Fibroblast of peridontal ligament (primary cell): ENCODE measurements around the gene RAPGEF4.

ENCODE experiments used
- DNase-seq: peaks from one replicate; pipeline ENCODE4 v3.0.0-alpha.2; 2010; ENCODE audit errors: extremely low read depth

Gene RAPGEF4

DNA sequence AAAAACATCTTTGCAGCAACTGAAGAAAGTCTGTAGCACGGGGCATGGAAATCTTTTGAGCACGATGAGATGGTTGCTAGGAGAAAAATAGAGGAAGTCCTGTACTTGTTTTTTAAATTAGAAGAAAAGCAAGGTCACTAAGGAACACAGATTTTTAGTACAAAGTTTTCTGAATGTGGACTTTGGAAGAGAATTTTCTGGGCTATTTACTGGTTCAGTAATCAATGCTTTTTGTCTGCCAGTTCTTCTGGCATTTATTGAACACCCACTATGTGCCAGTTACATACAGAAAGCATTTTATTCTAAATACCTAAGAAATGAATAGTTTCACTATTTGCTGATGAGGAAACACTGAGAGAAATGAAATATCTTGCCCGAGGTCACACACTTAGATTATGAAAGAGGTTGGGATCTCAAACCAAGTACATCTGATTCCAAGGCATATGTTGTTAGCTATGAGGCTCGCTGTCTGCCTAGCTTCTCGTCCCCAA lies 324.4 kb downstream of the RAPGEF4 start:
- peak; percentile 88 for DNase-seq

DNA sequence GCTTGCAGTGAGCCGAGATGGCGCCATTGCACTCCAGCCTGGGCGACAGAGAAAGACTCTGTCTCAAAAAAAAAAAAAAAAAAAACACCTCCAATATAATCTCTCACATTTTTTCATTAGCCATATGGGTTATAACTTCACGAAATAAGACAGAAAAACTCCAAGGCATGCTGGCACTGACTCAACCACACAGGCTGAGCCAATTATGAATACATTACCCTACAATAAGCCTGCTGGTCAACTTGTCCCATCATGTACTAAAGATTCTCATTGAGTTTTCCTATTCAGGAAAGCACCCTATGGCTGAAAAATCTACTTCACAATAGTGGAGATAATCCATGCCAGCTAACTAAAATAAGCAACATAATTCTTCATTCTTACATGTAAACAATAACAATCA lies 327.2 kb downstream of the RAPGEF4 start:
- peak; percentile 58 for DNase-seq

DNA sequence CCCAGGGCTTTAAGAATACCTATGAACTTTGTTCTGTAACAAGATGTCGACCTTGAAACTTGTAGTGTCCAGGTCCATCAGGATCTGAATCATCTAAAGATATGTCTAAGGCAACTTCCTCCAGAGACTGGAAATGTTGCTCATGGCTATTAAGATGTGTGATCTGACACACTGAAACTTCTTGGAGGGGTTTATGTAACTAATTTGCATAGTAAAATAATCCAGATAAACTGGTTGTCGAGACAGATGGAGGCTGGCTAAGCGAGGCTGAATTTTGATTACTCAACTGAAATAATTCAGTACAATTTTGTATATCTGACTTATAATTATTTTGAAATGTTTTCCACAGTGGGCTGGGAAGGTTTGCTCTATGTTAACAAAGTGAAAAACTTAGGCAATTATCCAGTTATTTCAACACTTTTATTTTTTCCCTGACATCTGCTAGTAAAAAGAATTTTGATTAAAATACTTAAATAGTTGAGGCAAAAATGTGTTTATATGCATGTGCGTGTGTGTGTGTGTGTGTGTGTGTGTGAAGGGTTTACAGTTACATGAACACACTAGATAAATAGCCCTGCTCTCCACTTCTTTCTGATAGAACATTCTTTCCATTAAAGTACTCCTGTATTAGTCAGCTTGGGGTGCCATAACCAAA lies 328.6 kb downstream of the RAPGEF4 start:
- DNase-seq = peak; percentile 86

DNA sequence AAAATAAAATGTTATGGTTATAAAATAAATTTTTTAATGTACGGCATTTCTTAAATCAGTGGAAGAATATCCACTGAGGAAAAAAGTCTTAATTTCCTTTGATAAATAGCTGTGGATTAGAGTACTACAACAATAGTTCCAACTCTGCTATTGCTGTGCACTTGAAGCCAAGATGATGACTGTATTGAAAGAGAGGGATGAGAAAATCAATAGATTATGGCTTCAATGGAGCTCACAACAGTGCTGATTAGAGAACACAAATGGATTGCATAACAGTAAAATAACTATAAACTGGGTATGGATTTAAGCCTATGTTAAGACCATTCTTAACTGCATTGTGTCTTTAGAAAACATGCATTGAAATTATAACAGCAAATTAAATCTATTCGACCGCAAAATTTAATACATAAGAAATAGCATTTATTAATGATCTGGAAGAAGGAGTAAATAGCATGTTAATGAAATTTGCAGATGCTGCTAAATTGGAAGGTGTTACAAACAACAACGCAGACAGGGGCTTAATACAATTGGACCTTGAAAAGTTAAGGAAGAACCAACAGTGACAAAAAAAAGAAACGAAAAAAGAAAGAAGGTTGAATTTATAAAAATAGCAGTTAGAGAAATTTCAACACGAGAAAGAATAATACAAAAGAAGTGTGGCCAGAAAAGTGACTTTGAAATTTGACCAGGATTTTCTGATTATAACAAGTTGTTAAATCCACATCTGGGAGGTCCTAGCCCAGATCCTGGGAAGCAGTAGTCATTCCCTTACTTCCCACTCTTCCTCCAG lies 331.4 kb downstream of the RAPGEF4 start:
- DNase-seq = no peak

DNA sequence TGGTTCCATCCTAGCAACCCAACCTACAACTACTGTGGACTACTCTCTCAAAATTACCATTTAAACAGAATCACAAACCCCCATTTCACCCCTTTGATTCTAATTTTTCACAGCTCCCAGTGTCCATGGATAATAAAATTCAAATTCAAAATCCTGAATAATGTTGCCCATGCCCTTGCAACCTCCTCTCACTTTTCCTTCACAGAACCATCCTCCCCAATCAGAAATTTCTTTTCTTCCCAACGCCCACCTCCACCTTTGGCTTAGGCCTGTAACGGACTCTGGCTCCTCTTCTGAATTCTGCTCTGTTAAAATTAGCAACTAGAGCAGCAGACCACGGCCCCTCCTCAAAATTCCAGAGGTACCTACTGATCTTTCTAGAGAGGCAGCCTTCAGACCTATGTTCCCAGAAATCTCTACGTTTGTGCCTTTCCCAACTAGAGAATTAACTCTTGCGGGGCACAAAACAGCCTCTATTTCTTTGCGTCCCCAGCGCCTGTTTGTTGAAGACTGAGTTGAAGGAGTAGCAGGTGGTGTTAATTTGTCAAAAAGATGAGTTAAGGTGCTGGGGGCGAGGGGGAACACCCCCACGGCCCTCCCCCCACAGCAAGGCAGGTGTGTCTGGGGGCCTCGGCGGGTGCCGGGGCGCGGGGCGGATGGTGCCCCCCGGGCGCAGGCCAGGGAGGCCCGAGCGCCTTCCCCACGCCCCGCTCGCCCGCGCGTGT lies 339.6 kb downstream of the RAPGEF4 start:
- no peak for DNase-seq

DNA sequence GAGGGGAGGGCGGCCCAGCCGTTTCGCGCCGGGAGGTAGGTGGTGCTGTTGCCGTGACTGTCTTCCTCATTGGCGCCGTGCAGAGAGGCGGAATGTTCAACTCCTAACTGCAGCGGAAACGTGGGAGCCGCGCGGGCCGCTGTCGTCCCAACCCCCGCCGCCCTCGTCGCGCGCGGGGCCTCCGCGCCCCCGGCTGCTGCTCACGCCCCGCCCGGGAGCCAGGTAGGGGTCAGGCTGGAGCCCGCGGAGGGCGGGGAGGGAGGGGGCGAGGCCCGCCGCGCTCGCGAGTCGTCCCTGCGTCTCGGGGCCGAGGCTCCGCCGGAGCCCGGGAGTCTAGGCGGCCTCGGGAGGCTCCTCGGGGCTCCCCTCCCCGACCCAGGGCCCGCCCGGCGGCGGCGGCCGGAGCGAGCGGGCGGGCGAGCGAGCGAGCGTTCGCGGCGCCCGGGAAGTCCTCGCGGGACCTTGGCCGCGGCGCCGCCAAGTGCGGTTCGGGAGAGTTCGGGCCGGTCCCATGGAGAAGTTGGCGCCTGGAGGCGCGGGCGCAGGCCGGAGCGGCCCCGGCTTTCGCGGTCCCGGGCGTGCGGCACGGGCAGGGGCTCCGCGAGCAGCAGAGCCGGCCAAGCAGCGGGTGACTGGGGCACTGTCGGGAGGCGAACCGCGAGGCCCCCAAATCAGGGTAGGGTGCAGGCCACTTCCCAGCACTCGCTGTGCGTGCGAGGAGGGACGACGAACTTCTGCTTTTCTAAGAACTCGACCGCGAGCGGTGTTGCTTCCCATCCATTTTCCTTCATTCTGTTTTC lies 340.3 kb downstream of the RAPGEF4 start, which contains the start of gene MAP3K20:
TSS of gene MAP3K20 (plus strand) at position 66 of the 800 bp plus-strand sequence. CDS start 15,186 bp downstream, outside the sequence.
- DNase-seq = peak; percentile 76

DNA sequence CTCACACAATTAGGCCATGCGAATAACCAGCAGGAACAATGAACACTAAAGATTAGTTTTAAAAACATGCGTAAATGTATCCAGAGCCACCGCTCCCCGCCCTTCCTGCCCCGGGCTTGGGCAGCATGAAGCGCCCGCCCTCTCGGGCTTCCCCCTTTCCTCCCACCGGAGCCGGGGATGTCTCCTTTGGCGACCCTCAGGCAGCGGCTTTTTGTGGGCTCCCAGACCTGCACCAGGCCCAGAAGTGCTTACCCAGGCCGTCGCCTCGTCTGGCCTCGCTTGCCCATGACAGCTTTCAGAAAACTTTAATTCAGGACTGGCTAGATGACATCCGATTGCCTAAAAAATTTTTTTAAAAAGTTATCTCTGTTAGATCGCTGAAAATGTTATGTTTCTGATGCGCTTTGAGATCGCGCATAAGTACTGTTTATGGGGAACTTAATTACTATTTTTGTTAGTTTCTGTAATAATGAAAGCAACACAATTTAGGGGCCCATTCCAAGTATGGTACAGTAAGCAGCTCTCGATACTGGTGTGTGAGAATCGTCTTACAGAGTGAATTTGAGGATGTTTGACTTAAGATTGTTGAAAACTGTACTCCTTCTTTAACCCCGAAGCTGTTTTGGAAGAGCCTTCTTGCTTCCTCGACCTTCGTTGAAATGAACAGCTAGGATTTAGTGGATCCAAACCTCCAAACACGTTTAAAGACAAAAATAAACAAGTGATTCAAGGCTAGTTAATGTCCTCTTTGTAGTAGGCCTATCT lies 341.1 kb downstream of the RAPGEF4 start:
- peak; percentile 77 for DNase-seq

DNA sequence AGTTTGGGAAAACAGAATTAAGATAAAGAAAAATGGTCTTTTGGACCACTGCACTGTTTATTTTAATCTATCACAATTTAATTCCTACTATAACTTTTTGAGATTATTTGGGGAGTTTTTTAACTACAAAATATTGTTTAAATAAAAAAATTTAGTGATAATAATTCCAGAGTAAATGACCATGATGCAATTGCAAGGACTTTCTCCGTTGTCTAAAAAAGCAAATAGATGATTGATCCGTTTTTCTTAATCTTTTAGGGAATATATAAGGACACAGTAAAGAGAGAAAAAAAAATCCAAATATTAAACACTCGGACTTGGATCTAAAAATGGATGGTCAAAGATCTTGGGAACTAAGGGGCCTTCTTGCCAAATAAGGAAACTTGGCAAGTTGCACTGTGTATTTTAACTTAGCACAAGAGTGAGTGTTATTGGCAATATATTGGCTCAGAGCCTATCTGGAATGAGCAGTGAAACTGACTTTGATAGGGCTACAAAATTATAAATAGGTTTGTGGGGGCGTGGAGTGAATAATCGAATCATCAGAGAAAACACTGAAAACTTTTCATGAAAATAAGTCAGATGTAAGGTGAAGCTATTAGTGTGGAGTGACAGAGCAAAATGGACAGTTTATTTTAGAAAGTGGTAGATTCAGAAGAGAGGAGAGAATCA lies 342.0 kb downstream of the RAPGEF4 start:
- peak; percentile 90 for DNase-seq

DNA sequence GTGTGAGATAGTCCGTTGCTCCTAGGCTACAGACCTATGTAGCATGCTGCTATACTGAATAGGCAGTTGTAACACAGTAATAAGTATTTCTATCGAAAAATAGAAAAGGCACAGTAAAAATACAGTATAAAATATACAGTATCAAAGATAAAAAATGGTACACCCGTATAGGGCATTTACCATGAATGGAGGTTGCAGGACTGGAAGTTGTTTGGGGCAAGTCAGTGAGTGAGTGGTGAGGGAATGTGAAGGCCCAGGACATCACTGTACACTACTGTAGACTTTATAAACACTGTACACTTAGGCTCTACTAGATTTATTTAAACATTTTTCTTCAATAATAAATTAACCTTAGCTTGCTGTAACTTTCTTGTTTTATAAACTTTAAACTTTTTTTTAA lies 343.5 kb downstream of the RAPGEF4 start:
- no peak for DNase-seq

DNA sequence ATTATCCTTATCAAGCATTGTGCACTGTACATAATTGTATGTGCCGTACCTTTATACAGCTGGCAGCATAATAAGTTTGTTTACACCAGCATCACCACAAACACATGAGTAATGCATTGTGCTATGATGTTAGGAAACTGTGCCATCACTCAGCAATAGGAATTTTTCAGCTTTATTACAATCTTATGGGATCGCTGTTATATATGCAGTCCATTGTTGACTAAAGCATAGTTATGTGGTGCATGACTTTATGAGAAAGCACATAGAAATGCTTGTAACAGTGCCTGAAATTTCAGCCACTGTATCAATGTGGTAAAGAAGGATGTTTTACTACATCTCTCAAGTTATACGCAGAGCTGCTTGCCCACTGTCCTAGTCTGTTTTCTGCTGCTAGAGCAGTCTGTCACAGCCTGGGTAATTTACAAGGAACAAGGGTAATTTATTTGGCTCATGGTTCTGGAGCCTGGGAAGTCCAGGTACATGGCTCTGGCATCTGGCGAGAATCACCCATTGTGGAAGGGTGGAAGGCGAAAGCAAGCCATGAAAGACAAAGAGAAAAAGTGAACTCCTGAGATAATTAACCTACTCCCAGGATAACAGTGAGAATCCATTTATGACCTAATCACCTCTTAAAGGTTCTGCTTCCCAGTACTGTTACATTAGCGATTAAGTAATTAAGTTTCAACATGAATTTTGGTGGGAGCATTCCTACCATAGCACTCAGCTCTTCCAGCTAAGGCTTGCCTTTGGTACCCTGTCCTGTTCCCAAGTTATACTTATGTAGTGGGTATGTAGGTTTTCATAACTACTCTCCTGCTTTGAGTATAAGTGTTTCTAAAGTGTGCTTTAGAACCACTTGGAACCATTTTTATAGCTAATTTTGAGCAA lies 344.6 kb downstream of the RAPGEF4 start:
- DNase-seq = peak; percentile 99

DNA sequence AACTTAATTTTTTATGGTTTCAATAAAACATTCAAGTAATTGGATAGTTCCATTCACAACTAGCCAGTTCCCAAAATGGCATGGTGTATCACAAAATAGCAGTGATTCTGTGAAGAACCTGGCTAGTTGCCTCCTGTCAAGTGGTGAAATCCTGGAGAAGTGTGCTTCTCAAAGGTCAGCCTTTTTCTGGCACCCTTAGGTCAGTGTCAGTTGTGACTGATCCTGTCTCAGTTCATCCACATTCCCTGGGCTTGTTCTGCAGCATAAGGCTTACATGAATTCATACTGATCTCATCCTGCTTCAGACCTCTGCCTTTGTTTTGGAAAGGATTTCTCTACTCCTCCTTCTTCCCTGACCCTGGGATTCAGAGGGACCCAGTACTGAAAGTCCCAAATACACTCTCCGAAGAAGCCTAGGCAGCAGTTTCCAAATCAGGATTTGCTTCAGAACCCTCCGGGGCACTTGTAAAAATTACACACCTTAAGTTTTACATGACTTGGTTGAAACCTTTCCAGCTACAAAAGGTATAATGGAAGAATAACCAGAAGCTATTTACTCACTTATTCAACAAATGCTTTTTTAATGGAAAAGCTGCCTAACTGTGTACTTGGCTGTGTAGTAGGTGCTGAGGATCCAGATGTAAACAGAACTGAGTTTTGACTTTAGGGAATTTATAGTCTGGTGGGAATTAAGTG lies 351.0 kb downstream of the RAPGEF4 start:
- peak; percentile 51 for DNase-seq

DNA sequence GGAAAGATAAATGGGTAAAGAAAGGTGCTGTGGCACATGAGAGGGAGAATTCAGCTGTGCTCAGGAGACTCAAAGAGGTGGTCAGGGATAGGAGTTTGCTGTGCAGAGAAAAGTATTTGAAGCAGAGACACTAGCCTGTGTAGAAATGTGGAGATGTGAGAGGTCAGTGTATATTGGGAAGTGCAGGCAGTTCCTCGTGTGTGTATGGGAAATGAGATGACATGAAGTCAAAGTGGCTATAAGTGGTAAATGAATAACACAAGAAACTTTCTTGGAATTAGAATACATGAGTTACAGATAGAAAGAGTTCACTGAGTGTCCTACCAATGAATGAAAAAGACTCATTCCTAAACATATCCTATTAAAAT lies 351.6 kb downstream of the RAPGEF4 start:
- DNase-seq = peak; percentile 60

DNA sequence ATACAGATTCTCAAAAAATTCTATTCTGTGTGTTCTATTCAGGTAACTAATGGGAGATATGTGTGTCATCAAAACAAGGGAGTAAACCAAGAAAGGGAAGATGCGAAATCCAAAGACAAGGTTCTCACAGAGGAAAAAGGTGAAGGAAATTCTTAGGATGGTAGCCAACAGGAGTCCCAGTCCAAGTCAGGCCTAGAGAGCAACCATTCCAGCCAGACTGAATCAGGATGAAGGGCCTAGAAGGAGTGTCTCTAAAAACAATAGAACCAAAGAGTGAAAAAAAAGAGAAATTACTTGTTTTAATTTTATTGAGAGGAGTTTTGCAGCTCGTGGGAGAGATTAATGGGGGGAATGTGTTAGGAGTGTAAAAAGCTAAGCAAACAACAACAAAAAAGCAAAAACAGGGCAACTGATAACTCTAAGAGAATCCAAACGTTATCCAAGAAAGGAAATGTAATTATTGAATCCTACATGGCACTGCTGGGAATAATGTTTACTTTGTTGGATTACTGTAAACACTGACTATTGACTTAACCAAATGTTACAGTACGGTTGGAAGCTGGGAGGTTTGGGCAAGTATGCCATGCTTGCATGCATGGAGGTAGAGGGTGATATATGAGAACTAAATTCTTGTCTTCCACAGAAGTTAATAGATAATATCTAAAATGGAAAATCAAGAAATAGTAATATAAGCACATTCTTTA lies 352.3 kb downstream of the RAPGEF4 start:
- no peak for DNase-seq

DNA sequence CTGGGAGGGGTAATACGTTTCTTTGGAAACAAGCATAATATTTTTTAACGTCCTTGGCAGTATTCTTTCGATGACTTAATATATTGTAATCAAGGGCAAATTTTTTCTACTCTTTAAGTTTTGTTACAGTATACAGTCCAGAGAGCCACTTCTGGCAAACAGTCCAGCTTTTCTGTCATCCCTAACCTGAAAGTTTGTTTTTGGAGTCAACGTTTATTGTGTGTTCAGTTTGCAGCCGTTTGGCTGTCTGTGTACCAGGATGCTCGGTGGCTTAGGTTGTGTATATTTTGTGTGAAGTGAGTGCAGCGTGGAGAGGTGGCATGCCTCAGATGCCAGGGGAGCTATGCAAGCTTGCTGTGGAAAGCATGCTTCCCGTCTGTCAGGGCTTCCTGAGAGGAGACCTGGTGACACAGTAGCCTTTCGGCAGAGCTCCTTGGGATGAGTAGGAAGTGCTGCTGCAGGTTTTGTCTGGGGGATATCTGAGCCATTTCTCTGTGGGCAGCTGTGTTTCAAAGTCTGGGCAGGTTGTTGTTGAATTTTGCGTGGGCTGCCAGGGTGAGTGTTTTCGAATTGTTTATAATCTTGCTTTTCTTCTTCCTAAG lies 354.7 kb downstream of the RAPGEF4 start:
- peak; percentile 85 for DNase-seq

DNA sequence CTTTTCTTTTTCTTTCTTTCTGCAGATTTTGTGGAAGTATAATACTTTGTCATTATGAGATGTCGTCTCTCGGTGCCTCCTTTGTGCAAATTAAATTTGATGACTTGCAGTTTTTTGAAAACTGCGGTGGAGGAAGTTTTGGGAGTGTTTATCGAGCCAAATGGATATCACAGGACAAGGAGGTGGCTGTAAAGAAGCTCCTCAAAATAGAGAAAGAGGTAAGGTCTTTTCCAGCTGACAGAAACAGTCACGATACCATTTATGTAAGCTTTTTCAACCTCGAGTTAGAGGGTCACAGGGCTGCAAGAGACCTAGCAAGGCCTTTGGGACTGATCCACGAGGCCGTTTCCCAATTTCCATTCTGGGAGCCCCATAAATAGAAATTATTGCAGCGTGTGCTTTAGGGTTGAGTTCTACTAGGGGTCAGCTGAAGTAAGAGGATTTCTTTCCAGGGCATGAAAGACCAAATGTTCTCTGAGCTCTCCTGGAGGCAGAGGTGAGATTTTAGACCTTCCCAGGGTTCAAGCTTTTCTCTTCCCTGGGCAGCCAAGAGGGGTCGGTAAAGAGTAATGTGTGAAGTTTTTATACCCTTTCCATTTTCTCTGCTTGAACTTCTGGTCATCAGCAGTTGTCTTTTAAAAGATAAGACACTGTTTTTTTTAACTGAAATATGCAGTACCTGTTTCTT lies 355.5 kb downstream of the RAPGEF4 start:
- DNase-seq = peak; percentile 51

DNA sequence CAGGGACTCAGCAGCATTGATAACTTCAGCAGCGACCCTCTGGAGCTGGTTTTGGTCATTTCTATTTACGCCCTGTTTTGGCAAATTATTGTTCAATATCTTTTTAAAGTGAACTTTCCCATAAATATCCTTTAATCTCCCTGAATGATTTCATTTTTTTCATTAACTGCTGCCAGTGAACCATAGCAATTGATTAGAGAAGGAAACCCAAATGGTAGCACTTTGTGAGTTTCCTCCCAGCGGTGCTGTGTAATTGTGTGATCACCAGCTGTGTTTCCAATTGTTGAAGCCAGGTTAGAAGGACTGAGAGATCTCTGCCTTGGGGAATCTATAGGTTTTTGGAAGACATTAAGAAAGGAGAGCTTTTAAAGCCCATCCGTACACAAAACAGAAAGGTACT lies 356.3 kb downstream of the RAPGEF4 start:
- DNase-seq = no peak

DNA sequence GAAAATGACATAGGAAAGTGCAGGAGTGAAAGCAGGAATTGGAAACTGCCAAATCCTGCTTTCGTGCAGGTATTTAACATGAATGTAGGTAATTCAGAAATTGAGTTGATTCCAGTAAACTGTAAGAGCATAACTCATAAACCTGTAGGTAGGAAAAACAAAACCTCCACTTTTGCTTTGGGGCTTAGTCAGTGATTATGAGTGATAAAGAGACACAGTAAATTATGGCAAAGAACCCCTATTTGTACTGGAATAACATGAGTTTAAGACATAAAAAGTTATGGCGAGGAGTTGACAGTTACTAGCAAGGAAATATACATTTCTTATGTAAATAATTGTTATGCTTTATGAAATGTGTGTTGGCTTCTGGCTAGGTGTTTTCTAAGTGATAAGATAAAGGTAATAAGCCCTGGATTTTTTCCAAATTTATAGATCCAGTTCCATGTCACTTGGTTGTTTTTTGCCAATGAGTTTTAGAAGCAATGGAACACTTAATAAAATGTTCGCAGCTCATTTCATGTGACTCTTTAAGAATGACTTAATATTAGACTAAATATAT lies 357.3 kb downstream of the RAPGEF4 start:
- no peak for DNase-seq
